Activated gamma-delta T cell treated with anti-CD3 and anti-CD28 coated beads, Interleukin-2, amount 50 U/mL, for 16 hours (primary cell): ENCODE measurements around the gene NINL.

Source experiments
- DNase-seq: peaks from one replicate; pipeline ENCODE4 v3.0.0-alpha.2; 2020; ENCODE audit warnings: low read depth

The NINL gene

GRCh38 chr20:25464501-25465242, 120.7 kb downstream of the NINL start:
- no peak for DNase-seq

GRCh38 chr20:25461786-25462545, 123.4 kb downstream of the NINL start:
- no peak for DNase-seq

GRCh38 chr20:25461281-25461650, 124.1 kb downstream of the NINL start:
- DNase-seq: no peak

GRCh38 chr20:25460566-25461280, 124.6 kb downstream of the NINL start:
- DNase-seq: no peak

GRCh38 chr20:25459916-25460535, 125.3 kb downstream of the NINL start:
- no peak for DNase-seq

- DNase-seq: no peak
Measured at GRCh38 chr20:25459111-25459830, 126.1 kb downstream of the NINL start.

GRCh38 chr20:25457886-25458680, 127.2 kb downstream of the NINL start:
- DNase-seq: no peak

GRCh38 chr20:25454153-25454900, 131.0 kb downstream of the NINL start:
- DNase-seq: no peak

- DNase-seq: no peak
Measured at GRCh38 chr20:25453035-25453810, 132.1 kb downstream of the NINL start.

- DNase-seq: no peak
Measured at GRCh38 chr20:25452333-25452732, 133.0 kb downstream of the NINL start.

- no peak for DNase-seq
Measured at GRCh38 chr20:25447671-25448070, 137.7 kb downstream of the NINL start.

GRCh38 chr20:25444556-25444955, 140.8 kb downstream of the NINL start:
- no peak for DNase-seq

GRCh38 chr20:25439328-25439727, 146.0 kb downstream of the NINL start:
- DNase-seq: no peak

GRCh38 chr20:25437153-25437581, 148.2 kb downstream of the NINL start:
- no peak for DNase-seq

- DNase-seq: no peak
Measured at GRCh38 chr20:25424536-25424935, 160.8 kb downstream of the NINL start.

- no peak for DNase-seq
Measured at GRCh38 chr20:25422032-25422431, 163.3 kb downstream of the NINL start.

- no peak for DNase-seq
Measured at GRCh38 chr20:25421102-25421501, 164.2 kb downstream of the NINL start.

GRCh38 chr20:25418776-25419175, 166.6 kb downstream of the NINL start:
- no peak for DNase-seq

GRCh38 chr20:25408890-25409289, 176.4 kb downstream of the NINL start:
- no peak for DNase-seq
